ENCODE measurements around the gene RBMS3. TPM values are rescaled to one million over a fixed set of nuclear protein-coding genes. Genes with fewer than 3 reads are reported as not detected.

Gene RBMS3
- total RNA-seq, 1 experiment from 2014 or later: 0.42 TPM

GRCh38 chr3:29565236-29565635, 284.4 kb downstream of the RBMS3 start:
- no peaks in the 10 kb centered on the region for H3K36me3 ChIP-seq (ENCODE audit: control insufficient read depth in 1 of 2, insufficient read depth in 2 of 2, low read length in 2 of 2)
- no peaks in the 10 kb centered on the region for H3K27me3 ChIP-seq (ENCODE audit: insufficient read depth, low read length)
- no peak overlapping the region for H3K27ac ChIP-seq (ENCODE audit: low read depth, low read length)
- POLR2A ChIA-PET: no interaction called here
- H3K4me1 ChIP-seq (ENCODE audit: control insufficient read depth in 1 of 2, insufficient read depth in 2 of 2, low read length in 2 of 2): no peaks in the 10 kb centered on the region
- H3K4me3 ChIP-seq (replicated peaks in 1 of 2; ENCODE audit: low read depth in 1 of 2, low read length in 2 of 2): no peak overlapping the region
- H2AFZ ChIP-seq (ENCODE audit: low read depth, low read length, poor library complexity, severe bottlenecking): no peak overlapping the region
- no peaks in the 10 kb centered on the region for H3K9me2 ChIP-seq (ENCODE audit: insufficient read depth)
- DNase-seq (ENCODE audit: low read depth, low spot score) (no peak), ATAC-seq (no peak)
- H4K20me1 ChIP-seq (ENCODE audit: insufficient read depth): no peaks in the 10 kb centered on the region
- no TSS peak for BruUV-seq (replicated peaks)
- no peaks in the 10 kb centered on the region for H3K9me3 ChIP-seq (ENCODE audit: control insufficient read depth in 1 of 2, insufficient read depth in 1 of 2, low read depth in 1 of 2, low read length in 2 of 2)
- RAD21 ChIA-PET (ENCODE audit: low non-redundant PET in 1 of 2, low total read pairs in 2 of 2, uncharacterized antibody in 2 of 2, unreplicated experiment in 2 of 2): no interaction called here
- intact Hi-C loops (cut with micrococcal nuclease): no loop called here
- CTCF ChIA-PET: no interaction called here
- H3K9ac ChIP-seq (ENCODE audit: low read length): no peak overlapping the region
- no peak overlapping the region for H3K4me2 ChIP-seq (ENCODE audit: low read length)
- TF ChIP-seq TCF7L2 (IDR thresholded peaks at IDR 0.05; ENCODE audit: borderline replicate concordance, extremely low read depth, insufficient read depth, insufficient read length): no peak
- TF ChIP-seq CBX3 (IDR thresholded peaks at IDR 0.05; ENCODE audit: low read depth): no peak
- TF ChIP-seq POLR2A (IDR thresholded peaks at IDR 0.05; ENCODE audit: borderline replicate concordance, extremely low read depth, insufficient read depth, insufficient read length): no peak
- TF ChIP-seq CEBPB (IDR thresholded peaks at IDR 0.05; ENCODE audit: low read depth): no peak
- TF ChIP-seq SIN3A (IDR thresholded peaks at IDR 0.05; ENCODE audit: low read depth): no peak
- TF ChIP-seq ZFX (IDR thresholded peaks at IDR 0.05): no peak
- TF ChIP-seq JUND (IDR thresholded peaks at IDR 0.05): no peak
- no peak for TF ChIP-seq YY1 (IDR thresholded peaks at IDR 0.05; ENCODE audit: extremely low read depth, insufficient replicate concordance, low read depth, low read length)
- TF ChIP-seq RAD21 (IDR thresholded peaks at IDR 0.05; ENCODE audit: low read depth): no peak
- TF ChIP-seq, protein P1, sequence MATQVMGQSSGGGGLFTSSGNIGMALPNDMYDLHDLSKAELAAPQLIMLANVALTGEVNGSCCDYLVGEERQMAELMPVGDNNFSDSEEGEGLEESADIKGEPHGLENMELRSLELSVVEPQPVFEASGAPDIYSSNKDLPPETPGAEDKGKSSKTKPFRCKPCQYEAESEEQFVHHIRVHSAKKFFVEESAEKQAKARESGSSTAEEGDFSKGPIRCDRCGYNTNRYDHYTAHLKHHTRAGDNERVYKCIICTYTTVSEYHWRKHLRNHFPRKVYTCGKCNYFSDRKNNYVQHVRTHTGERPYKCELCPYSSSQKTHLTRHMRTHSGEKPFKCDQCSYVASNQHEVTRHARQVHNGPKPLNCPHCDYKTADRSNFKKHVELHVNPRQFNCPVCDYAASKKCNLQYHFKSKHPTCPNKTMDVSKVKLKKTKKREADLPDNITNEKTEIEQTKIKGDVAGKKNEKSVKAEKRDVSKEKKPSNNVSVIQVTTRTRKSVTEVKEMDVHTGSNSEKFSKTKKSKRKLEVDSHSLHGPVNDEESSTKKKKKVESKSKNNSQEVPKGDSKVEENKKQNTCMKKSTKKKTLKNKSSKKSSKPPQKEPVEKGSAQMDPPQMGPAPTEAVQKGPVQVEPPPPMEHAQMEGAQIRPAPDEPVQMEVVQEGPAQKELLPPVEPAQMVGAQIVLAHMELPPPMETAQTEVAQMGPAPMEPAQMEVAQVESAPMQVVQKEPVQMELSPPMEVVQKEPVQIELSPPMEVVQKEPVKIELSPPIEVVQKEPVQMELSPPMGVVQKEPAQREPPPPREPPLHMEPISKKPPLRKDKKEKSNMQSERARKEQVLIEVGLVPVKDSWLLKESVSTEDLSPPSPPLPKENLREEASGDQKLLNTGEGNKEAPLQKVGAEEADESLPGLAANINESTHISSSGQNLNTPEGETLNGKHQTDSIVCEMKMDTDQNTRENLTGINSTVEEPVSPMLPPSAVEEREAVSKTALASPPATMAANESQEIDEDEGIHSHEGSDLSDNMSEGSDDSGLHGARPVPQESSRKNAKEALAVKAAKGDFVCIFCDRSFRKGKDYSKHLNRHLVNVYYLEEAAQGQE (IDR thresholded peaks at IDR 0.05; ENCODE audit: low read depth): no peak
- TF ChIP-seq, protein P2, sequence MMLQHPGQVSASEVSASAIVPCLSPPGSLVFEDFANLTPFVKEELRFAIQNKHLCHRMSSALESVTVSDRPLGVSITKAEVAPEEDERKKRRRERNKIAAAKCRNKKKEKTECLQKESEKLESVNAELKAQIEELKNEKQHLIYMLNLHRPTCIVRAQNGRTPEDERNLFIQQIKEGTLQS (IDR thresholded peaks at IDR 0.05): no peak
- TF ChIP-seq POLR2AphosphoS5 (IDR thresholded peaks at IDR 0.05; ENCODE audit: low read depth, low read length): no peak
- TF ChIP-seq SP1 (IDR thresholded peaks at IDR 0.05; ENCODE audit: low read depth): no peak
- TF ChIP-seq ZBTB33 (IDR thresholded peaks at IDR 0.05; ENCODE audit: extremely low read depth, insufficient replicate concordance, low read length): no peak
- no peak for TF ChIP-seq FOSL1 (IDR thresholded peaks at IDR 0.05; ENCODE audit: low read depth)
- TF ChIP-seq EZH2 (IDR thresholded peaks at IDR 0.05): no peak
- H3K79me2 ChIP-seq (ENCODE audit: insufficient read depth, low read length): no peaks in the 10 kb centered on the region

Measured in HCT116 (cell line).